CD4-positive, alpha-beta T cell treated with Interleukin-17A for 1 hour (primary cell): ENCODE measurements around the gene PICALM.
"Not testable (repeated sequence)": the region's sequence is repeated elsewhere in the genome, so short reads cannot be mapped to it uniquely, and the experiment has no call there.

Experiments used
- DNase-seq: peaks from one replicate; pipeline ENCODE4 v3.0.0-alpha.2; 2020

PICALM gene

DNA sequence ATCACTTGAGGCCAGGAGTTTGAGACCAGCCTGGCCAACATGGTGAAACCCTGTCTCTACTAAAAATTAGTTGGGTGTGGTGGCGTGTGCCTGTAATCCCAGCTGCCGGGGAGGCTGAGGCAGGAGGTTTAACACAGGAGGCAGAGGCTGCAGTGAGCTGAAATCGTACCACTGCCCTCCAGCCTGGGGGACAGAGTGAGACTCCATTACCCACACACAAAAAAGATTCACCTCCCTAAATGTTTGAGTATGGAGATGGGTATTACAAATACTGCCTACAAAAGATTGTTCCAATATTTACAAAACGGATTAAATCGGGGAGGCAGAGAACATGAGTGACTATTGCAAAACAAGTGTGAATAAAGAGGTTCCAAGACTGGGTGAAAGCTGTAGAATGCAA, 98.3 kb downstream of the PICALM start:
- DNase-seq: no peak

DNA sequence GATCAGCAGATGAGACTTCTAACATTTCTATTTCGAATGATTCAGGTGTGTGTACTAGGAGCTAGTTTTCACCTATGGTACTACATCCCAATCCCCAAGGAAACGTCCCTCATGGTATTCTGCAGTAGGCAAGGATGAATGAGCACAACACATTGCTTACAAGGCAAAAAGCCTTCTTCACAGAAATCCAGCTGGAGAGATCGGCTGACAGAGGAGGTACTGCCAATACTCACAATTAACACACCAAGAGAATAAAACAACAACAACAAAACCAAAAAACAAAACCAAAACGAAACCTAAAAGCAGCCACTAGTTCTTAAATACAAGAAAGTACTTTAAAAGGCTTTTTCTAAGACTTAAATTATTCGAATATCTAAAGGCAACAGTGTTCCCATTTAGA, 101.4 kb downstream of the PICALM start:
- DNase-seq: no peak

DNA sequence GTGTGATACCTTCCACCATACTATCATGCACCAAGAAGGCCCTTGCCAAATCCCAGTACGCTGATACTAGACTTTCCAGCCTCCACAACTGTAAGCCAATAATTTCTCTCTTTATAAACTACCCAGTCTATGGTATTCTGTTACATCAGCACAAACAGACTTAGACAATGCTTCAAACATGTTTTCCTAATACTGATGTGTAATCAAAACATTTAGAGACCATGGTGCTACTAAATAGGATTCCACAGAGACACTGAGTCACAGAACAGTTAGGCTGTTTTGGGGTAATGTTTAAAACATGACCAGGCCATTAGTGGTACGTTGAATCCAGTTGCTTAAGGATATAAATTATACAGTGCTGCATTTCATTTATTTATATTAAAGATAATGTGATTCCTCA, 103.7 kb downstream of the PICALM start:
- no peak for DNase-seq

DNA sequence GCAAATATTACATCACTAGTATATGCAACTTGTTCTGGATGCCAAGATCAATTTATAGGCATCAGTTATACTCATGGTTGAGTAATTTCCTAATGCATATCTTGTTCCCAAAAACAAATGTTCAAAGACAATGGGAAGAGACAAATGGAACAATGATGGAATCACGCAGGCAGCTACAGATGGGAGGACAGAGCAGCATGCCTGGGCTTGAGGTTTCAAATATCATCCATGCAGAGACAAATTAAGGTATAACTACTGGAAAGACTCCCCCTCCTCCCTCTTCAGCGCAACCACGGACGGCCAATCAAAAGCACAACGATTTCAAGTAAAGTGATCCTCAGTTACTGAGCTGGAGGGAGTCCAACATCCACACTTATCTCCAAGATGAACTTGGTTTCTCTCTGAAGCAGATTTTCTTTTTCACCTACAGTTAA, 106.9 kb downstream of the PICALM start:
- no peak for DNase-seq

DNA sequence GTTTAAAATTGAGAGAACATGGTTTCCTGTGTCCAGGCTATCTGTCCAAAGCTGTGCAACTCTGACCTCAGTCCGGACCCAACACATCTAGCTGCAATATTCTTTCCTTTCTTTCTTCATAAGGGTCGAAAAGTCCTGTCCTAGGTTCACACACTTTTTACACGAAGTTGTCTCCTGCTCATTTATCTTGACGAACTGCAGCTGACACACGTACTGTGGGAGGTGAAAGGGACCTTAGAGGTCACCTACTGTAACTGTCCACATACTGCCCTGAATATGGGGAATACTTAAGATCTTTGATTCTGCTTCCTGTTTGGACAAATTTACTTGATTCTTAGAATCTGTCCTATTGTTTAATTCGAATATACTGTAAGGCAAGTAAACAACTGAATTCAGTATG, 107.8 kb downstream of the PICALM start:
- no peak for DNase-seq

DNA sequence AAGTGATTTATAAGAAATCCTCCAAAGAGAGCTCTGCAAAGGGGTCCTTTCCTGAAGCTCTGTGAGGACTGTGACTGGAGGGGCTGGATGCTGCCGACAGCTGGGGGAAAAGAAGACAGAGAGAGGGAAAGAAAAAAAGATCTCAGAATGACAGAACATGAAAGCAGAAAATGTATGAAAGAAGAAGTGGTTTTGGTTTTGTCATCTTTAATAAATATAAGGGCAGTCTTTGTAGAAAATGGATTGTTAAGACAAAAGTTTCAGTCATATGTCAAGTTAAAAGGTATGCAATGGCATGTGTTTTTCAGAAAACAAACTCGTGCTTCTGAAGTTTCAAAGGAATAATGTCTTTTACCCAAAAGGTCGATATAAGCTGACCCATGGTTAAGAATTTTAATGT, 108.2 kb downstream of the PICALM start:
- DNase-seq: no peak

DNA sequence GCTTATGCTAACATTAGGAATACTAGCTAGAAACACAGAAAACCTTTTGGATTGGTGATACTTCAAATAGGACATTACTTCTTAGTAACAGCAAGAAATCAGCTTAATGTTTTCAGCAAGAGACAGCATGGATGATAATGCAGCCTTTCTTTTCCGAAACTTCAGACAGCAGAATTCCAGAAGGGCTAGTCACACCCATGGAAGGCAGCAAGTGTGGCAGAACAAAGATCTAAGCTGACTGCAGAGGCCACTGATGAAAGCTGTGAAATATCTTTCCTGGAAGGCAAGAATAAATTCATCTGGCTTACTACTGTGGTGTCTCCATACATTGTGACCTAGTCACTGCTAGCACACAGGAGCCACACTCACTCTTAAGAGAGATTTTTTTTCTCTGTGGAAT, 113.4 kb downstream of the PICALM start:
- DNase-seq: no peak

DNA sequence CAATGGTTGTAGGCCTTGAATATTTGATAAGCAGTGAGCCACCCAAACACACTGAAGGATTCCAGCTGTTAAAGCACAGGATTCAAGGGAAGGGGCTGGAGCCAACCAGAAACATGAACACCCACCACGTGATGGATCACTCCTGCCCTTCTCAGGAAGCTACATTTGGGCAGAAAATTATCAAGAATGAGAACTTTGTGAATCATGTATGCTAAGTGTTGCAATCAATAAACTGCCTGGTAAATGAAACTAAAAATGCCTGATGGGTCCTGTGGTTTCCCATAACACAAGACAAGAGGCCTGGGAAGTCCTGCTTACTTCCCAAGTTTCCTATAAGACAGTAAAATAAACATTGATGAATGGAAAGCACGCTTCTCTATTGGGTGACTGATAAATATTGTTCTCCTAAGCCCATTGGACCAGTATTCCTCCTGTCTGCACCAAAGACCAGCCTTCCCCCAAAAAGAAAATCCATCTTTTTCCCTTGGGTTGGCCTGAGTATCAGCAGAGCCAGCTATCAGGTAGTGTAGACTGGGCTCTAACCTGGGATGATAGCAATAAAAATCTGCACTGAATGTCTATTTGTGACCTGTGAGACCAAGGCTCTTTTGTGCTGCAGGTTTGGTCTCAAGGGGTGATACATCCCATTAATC, 115.3 kb downstream of the PICALM start:
- DNase-seq: no peak

DNA sequence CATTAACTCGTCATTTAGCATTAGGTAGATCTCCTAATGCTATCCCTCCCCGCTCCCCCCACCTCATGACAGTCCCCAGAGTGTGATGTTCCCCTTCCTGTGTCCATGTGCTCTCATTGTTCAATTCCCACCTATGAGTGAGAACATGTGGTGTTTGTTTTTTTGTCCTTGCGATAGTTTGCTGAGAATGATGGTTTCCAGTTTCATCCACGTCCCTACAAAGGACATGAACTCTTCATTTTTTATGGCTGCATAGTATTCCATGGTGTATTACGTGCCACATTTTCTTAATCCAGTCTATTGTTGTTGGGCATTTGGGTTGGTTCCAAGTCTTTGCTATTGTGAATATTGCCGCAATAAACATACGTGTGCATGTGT, 116.8 kb downstream of the PICALM start:
- DNase-seq: not testable (repeated sequence)

DNA sequence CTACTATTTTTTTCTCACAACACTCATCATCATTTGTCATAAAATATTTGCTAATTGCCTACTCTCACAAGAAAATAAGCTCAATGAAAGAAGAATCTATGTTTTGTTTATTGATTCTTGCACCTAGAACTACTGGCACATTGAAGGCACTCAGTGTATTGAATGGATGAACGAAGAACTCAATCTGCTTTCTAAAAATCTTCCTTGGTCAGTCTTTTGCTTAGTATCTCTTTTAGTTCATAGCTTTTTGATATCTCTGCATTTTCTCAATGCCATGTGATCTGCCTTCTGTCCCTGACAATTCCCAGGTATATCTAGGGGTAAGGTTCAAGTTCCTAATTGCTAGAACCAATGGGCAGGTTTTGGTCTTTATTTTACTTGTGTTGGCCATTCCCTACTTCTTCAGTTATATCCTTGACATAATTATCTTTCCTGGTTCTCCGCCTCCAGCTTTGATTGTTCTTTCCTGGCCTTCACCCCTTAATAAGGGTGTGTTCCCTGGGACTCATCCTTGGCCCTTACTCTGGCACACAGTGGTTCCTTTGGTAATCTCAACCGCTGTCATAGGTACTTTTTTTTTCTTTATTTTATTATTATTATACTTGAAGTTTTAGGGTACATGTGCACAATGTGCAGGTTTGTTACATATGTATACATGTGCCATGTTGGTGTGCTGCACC, 117.3 kb downstream of the PICALM start:
- DNase-seq: no peak

DNA sequence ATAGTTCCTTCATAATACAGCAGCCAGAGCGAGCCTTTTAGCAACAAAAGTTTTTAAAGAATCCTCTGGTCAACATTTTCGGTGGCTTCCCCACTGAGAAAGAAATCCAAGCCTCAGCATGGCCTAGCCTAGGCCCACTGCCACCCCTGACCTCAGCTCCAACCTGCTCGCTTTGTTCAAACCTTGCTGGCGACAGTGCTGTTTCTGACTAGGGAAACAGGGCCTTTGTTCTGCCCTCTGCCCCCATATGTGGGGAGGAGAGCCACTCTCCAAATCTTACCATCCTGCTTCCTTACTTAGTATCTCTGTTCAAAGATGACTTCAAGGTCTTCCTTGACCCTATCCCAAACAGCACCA, 117.9 kb downstream of the PICALM start:
- DNase-seq: no peak

DNA sequence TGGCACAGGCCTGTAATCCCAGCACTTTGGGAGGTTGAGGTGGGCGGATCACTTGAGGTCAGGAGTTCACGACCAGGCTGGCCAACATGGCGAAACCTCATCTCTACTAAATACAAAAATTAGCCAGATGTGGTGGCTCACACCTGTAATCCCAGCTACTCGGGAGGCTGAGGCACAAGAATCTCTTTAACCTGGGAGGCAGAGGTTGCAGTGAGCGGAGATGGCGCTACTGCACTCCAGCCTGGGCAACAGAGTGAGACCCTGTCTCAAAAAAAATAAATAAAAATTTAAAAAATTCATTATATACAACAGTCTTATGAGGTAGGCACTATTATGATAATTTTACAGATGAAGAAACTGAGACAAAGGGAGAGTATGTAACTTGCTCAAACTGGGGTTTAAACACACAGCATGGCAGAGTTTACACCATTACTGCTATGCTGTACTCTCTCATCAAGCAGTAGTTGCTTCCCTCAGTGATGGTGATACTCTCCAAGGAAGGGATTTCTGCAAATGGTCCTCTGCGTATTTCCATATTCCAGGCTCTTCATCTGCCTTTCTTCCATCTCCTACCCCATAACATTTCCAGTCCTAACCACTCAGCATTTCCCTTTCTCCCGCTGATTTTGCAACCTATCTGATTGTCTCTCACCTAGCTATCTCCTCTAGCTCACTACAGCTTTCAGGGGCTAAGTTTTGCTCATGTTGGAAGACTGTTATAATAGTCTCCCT, 118.4 kb downstream of the PICALM start:
- no peak for DNase-seq

DNA sequence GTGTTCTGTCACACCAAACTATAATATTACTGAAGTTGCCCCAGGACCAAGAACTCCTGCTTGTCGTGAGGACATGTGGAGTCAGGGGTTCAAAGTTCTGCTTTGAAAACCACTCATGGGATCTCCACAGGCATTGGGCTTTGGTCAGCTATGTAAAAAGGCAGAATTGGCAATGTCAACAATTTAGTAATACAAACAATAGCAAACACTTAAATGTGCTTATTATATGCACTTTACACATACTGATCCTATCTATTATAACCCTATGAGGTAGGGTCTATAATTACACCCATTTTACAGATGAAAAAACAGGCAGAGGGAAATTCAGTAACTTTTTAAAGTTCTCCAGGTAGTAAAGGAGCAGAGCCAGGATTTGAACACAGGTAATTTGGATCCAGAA, 119.1 kb downstream of the PICALM start:
- DNase-seq: no peak

DNA sequence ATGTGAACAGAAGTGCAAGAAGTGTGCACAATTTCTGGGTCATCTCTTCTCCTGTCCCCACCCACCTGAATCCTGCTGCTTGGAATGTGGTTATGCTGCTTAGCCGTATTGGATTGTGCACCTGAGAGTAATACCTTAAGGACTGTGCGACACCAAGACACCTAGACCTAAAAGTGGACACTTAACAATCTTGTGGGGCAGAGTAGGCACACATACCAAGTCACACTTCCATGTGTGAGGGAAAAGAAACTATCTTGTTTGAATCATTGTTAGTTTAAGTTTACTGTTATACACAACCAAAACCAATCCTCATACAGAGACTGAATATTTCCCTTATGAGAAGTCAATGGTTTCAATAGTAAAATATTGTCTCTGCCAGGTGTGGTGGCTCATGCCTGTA, 120.0 kb downstream of the PICALM start:
- DNase-seq: no peak

DNA sequence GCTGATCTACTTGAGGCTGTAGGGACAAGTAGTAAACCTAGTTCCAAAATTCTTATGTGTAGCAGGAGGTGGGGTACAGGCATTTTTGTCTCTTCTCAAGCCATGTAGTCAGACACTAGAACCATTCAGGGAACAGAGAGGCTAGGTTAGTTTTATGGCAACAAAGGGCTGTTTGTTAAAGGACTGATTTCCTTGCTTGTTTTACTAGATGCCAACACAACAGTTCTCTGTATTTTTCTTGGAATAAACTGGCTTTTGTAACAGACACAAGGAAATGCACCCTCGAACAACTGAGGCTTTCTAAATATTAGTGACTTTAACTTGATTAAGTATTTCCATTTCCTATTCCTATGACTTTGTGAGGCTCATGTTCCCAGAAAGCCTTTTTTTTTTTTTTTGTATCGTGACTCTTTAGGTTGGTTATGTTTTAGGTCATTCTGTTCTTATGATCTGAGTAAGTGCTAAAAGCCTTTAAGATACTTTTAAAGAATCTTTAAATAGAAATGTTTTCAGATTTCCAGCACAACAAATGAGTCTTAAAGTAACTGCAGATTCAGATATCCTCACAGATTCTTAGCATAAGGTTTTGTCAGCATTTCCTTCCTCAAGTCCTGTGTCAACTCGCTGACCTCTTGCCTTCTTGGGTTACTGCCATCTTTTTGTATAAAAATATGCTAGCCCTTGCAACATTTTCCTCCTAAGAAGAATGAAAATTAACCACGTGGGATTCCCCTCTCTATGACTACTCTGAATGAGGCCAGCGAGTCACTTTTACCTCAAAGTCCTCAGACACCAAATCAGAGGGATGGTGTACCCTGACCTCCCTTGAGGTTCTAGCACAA, 121.2 kb downstream of the PICALM start:
- DNase-seq: no peak

DNA sequence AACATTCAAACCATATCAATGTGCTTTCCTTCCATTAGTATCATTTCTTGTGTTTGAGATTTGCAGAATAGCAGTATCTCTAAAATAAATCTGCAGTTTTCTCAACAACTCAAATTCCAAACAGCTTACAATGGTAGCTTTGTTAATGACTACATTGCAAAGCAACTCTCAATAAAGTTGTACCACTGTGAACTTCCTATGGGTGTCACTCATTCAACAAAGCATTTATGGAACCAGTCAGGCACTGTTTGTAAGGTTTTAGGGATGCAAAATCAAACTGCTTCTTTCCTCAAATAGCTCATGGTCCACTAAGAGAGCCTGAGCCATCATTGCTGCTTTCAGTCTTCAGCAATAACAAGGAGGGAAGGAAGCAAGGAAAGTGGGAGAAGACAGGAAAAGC, 122.7 kb downstream of the PICALM start:
- no peak for DNase-seq

DNA sequence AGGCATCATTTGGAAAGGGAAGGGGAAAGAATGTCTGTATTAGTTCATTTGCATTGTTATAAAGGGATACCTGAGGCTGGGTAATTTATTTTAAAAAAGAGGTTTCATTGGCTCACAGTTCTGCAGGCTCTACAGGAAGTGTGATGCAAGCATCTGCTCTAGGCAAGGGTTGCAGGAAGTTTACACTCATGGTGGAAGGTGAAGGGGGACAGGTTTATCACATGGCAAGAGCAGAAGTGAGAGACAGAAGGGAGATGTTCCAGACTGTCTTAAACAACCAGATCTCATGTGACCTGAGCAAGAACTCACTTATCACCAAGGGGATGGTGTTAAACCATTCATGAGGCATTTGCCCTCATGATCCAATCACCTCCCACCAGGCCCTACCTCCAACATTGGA, 123.1 kb downstream of the PICALM start:
- DNase-seq: no peak

DNA sequence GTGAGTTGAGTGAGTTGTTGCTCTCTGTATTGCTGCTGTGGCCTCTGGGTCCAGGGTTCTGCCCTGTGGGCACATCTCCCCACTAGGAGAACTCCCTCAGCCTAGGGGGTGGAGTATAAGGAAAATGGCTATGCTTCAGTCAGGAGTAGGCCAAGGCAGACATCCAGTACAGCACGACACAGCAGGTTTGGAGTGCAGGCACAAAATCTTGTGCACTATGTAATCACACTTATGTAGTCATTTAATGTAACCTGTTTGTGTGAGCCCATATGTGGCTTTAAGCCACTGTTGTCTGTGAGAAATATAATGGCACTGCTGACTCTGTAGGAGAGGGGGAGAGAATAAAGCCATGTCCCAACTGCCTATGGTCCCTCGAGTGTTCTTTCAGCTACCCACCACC, 123.6 kb downstream of the PICALM start:
- DNase-seq: no peak

DNA sequence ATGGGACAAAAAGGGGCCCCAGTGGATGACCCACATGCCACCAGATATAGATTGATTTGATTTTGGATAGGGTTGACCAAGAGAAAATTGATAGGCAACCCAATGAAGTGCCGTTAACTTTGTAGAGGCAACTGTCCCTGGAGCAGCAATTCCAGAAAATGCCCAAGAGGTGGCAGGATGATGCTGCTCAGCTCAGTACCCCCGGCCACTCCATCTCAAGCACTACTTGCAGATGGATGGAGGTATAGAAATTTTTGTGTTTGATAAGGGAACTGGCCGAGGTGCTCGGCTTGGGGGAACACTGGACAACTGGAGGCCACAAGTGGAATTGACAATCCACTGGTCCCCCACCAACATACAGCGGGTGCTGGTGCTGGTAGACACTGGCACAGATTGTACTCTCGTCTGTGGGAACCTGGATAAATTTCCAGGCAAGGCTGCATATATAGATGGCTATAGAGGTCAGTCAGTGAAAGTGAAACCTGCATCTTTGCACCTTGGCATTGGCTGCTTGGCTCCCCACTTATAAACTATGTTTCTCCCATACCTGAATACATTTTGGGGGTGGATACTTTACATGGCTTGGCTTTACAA, 127.4 kb downstream of the PICALM start:
- peak; percentile 32 for DNase-seq

DNA sequence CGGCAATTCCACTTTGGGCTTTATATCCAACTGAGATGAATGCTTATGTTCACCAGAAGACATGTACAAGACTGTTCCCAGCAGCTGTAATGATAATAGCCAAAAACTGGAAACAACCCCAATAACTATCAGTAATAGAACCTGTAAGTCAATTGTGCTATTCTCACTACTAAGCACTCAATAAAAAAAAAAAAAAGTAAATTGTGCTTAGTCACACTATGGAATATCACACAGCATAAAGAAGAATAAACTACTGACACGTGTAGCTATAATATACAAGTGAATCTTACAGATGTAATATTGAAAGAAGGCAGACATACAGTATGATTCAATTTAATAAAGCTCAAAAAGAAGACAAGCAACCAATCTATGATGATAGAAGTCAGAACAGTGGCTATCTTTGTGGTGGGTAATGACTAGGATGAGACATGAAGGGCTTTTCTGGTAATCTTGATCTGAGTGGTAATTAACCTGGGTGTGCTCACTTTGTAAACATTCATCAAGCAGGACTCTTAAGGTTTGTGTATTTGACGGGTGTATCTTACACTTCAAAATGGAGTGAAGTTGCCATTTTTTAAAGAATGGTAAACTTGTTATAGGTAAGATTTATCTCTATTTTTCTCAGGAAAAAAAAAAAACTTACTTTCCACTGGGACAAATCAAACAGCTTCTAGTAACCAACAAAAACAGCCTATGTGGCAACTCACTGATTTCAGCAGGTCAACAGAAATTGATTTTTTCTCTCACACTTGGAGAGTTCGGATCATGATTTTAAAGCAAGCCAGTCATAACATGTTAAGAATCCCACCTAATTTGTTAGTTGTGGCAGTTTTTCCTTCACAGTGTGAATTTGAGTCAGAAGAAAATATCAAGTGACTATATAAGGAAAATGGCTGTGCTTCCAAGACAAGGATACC, 129.5 kb downstream of the PICALM start:
- no peak for DNase-seq

DNA sequence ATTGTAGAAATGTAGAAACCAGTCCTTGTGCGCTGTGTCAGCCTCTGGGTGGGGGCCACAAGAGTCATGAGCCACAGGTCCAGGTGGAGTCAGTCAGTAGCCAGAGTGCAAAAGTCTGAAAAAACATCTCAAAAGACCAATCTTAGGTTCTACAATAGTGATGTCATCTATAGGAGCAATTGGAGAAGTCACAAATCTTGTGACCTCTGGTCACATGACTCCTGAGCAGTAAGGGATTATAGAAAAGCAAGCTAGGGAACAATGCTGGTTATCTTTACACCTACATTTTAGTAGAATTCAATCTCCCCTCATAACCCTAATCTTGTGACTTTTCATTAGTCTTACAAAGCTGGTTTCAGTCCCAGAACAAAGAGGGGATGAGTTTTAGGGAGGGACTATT, 131.0 kb downstream of the PICALM start:
- no peak for DNase-seq

DNA sequence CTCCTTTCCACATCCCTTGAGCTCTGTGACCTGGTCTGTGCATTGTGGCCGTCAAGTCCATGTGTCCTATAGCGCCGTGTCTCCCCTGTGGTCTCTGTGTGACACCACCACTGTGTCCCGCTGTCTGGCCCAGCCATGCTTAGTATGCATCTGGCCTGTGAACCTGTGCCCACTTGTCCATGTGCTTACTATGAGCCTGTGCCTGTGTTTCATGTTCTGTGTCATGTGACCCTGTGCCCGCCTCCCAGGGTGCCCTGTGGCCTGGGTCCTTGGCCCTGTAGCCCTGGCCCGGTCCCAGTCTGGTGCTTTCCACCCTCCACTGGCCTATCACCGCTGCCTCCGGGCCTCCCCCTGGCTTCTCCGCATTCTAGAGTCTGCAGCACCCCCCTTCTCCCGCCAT, 133.1 kb downstream of the PICALM start:
- DNase-seq: no peak
